Uterus (tissue), 4 donors: ENCODE data around the gene CCDC91. TPM values are rescaled to one million over a fixed set of nuclear protein-coding genes. Genes with fewer than 3 reads are reported as not detected.
A peak's percentile ranks its signal among the peaks of the same experiment; 100 is the strongest.
"Not testable (repeated sequence)": the region's sequence is repeated elsewhere in the genome, so short reads cannot be mapped to it uniquely, and the experiment has no call there.

Source experiments
- DNase-seq, 2 donors: peaks; one replicate each; pipeline ENCODE4 v3.0.0-alpha.2; 2019 to 2020
- H3K27ac ChIP-seq, 2 donors: fragments of 200-600 bp; sonication (generic); 1 replicate in 1 of 2; 2 replicates in 1 of 2; pipeline ENCODE4 v1.5.1; 2016 to 2018
- H3K27me3 ChIP-seq, 2 donors: fragments of 200-600 bp; sonication (generic); one replicate each; pipeline ENCODE4 v1.5.1; 2018 to 2019; ENCODE audit warnings: control low read depth in 1 of 2
- H3K36me3 ChIP-seq, 2 donors: fragments of 200-600 bp; sonication (generic); one replicate each; pipeline ENCODE4 v1.5.1; 2019; ENCODE audit warnings: control low read depth in 1 of 2
- H3K4me1 ChIP-seq, 2 donors: fragments of 200-600 bp; sonication (generic); one replicate each; pipeline ENCODE4 v1.5.1; 2018 to 2019; ENCODE audit warnings: control low read depth in 1 of 2
- H3K4me3 ChIP-seq, 2 donors: fragments of 200-600 bp; sonication (generic); 1 replicate in 1 of 2; 2 replicates in 1 of 2; pipeline ENCODE4 v1.5.1; 2018 to 2019; ENCODE audit warnings: mild to moderate bottlenecking in 1 of 2
- H3K9me3 ChIP-seq, 2 donors: fragments of 200-600 bp; sonication (generic); one replicate each; pipeline ENCODE4 v1.5.1; 2019; ENCODE audit warnings: control low read depth in 1 of 2
- POLR2A ChIP-seq, 2 donors: fragments of 450-650 bp; IDR thresholded peaks; one replicate each; pipeline ENCODE4 v1.6.1; 2016; ENCODE audit warnings: antibody characterized with exemption in 2 of 2, mild to moderate bottlenecking in 1 of 2, moderate library complexity in 1 of 2
- intact Hi-C: fragments of 100-400 bp; cut with DNase I; formaldehyde crosslinking; loops from one replicate; pipeline ENCODE4 v1.15.1; 2023; ENCODE audit warnings: low total_unique reads
- total RNA-seq, 4 donors: library from RNA; depleted of rRNA in 3 of 4; stranded (reverse); fragments of >200 nt in 3 of 4; gene quantifications; one replicate each; pipeline versions ENCODE4 v1.1.0 to v1.2.4, GENCODE V29; 2014 to 2023
- TF ChIP-seq, protein P1 (sequence below), 4 experiments: fragments of 200-600 bp in 2 of 4; fragments of 450-650 bp in 2 of 4; sonication (generic) in 2 of 4; IDR thresholded peaks; one replicate each; pipeline ENCODE4 v1.5.1; 2016 to 2019; ENCODE audit warnings: antibody characterized with exemption in 4 of 4, mild to moderate bottlenecking in 2 of 4, moderate library complexity in 1 of 4
- donor health status: DM: yes; HTN: yes; CAD: no.

CCDC91 gene
- total RNA-seq, 4 donors from 2014 or later, result 24.7 to 49.7 (median 41.0) TPM

DNA sequence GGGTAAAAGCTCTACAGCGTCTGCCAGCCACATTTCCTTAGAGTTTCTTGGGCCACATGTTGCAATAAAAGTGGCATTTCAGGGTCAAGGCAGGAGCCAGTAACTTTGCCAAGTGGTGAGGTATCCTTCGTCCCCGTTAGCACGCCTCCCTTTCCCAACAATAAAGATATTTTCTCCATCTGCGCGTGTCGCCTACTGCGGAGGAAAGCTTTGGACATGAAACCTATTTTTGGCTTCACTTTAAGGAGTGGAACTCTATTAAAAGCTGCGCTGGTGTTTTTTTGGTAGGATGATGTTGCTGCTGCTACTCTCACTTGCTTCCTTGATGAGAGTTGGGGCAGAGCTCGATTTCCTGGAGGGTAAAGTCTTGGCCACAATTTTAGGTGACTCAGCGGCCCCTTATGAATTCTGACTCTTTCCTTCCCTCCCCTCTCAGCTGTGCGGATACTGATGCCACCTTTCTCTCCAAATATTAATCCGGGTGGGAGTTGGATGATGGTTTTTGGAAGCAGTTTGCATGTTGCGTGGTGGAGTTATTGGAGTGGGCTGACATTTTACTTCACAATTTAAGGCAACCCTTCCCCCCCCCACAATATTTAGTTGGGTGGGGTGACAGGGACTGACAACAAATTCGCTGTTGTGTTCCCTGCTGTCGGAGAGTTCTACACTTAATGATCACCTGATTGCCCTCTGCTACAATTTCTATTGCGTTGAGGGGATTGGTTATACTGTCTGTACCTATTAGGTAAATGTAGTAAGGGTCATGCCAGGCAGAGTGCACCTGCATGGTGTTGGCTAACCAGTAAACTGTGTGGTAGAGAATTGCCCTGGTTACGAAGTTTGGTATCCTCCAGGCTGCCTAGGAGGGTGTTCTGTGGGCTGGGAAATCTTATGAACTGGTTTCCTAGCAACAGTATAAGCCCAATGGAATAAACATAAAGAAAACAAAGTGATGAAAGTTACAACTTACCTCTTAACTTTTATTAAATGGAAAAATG, 1.1 kb downstream of the CCDC91 start:
- H3K9me3 ChIP-seq, result no peaks in the 10 kb centered on the region
- no peaks in the 10 kb centered on the region for H3K27me3 ChIP-seq
- H3K27ac ChIP-seq, result peak overlapping the region; percentile 96 to 98
- no peak for DNase-seq
- H3K36me3 ChIP-seq, result no peaks in the 10 kb centered on the region
- TF ChIP-seq, protein P1, sequence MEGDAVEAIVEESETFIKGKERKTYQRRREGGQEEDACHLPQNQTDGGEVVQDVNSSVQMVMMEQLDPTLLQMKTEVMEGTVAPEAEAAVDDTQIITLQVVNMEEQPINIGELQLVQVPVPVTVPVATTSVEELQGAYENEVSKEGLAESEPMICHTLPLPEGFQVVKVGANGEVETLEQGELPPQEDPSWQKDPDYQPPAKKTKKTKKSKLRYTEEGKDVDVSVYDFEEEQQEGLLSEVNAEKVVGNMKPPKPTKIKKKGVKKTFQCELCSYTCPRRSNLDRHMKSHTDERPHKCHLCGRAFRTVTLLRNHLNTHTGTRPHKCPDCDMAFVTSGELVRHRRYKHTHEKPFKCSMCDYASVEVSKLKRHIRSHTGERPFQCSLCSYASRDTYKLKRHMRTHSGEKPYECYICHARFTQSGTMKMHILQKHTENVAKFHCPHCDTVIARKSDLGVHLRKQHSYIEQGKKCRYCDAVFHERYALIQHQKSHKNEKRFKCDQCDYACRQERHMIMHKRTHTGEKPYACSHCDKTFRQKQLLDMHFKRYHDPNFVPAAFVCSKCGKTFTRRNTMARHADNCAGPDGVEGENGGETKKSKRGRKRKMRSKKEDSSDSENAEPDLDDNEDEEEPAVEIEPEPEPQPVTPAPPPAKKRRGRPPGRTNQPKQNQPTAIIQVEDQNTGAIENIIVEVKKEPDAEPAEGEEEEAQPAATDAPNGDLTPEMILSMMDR (IDR thresholded peaks at IDR 0.05), result no peak
- TF ChIP-seq POLR2A (IDR thresholded peaks at IDR 0.05), result no peak
- H3K4me3 ChIP-seq, result peak overlapping the region; percentile 78 to 93
- intact Hi-C loops, result no loop called here
- H3K4me1 ChIP-seq, result no peaks in the 10 kb centered on the region

DNA sequence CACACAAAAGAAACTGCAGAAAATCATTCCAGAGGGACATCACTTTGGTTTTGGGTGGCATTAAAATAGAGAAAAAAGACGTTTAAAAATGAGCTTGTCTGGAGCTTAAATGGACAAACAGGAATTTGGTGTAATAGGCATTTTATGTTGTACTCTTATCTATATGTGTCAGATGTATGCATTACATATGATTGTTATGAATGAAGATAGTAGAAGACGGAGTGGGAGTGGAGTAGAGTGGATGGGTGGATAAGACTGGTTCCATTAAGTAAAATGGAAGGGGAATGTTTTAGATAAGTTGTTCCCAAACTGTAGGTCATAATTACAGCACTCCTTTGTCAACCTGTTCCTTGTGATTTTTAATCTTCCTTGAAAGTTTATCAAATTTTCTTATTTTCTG, 1.9 kb downstream of the CCDC91 start:
- no peaks in the 10 kb centered on the region for H3K36me3 ChIP-seq
- intact Hi-C loops, result no loop called here
- no peak overlapping the region for H3K4me3 ChIP-seq
- no peaks in the 10 kb centered on the region for H3K4me1 ChIP-seq
- no peaks in the 10 kb centered on the region for H3K9me3 ChIP-seq
- H3K27ac ChIP-seq, result peak overlapping the region; percentile 96 to 98
- no peak for DNase-seq
- no peaks in the 10 kb centered on the region for H3K27me3 ChIP-seq
- TF ChIP-seq, protein P1 (IDR thresholded peaks at IDR 0.05), result no peak
- no peak for TF ChIP-seq POLR2A (IDR thresholded peaks at IDR 0.05)

DNA sequence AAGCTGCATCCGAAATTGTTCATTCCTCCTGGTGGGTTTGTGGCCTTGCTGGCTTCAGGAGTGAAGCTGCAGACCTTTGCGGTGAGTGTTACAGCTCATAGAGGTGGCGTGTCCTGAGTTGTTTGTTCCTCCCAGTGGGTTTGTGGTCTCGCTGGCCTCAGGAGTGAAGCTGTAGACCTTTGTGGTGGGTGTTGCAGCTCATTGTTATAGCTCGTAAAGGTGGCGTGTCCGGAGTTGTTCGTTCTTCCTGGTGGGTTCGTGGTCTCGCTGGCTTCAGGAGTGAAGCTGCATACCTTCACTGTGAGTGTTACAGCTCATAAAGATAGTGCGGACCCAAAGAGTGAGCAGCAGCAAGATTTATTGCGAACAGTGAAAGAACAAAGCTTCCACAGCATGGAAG, 4.4 kb downstream of the CCDC91 start:
- H3K36me3 ChIP-seq, H3K27me3 ChIP-seq, H3K27ac ChIP-seq, intact Hi-C loops, H3K9me3 ChIP-seq, DNase-seq, H3K4me1 ChIP-seq, H3K4me3 ChIP-seq: not testable (repeated sequence)

DNA sequence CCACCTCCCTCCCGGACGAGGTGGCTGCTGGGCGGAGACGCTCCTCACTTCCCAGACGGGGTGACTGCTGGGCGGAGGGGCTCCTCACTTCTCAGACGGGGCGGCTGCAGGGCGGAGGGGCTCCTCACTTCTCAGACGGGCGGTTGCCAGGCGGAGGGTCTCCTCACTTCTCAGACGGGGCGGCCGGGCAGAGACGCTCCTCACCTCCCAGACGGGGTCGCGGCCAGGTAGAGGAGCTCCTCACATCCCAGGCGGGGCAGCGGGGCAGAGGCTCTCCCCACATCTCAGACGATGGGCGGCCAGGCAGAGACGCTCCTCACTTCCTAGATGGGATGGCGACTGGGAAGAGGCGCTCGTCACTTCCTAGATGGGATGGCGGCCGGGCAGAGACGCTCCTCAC, 10.9 kb downstream of the CCDC91 start:
- DNase-seq, H3K36me3 ChIP-seq, H3K4me3 ChIP-seq, H3K4me1 ChIP-seq, intact Hi-C loops, H3K9me3 ChIP-seq, H3K27ac ChIP-seq, H3K27me3 ChIP-seq: not testable (repeated sequence)

DNA sequence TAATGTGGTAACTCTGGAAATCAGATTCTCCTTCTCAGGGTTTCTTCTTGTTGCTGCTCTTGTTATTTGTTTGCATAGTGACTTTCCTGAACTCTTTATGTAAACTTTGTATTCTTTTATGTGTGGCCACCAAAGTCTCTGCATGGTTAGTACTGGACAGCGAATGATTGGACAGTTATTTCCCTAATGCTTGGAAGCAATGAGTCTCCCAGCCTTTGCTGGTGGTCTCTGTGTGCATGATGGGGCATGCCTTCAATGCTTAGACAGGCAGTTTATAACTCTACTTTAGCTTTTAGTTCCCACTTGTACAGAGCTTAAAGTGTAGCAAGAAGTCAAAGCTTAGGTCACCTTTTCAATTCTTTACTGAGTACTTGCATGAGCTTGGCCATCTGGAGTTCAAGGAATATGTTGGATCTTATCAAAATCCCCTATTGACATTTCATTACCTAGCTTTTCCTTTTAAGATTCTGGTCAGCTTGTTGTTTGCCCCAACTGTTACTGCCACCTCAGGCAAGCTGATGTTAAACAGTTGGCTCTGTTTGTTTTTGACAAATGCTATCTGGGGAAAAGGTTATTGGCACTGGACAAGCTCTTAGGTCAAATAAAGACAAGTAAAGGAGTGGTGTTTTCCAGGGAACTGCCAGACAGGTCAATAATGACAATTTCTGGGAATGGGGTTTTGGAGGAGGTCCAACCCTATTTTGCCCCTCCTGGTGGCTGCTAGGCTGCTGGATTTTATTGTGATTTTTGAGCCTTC, 12.3 kb downstream of the CCDC91 start:
- no peak for TF ChIP-seq POLR2A (IDR thresholded peaks at IDR 0.05)
- TF ChIP-seq, protein P1 (IDR thresholded peaks at IDR 0.05), result no peak
- no peaks in the 10 kb centered on the region for H3K27me3 ChIP-seq
- no peaks in the 10 kb centered on the region for H3K36me3 ChIP-seq
- DNase-seq, result no peak
- intact Hi-C loops, result no loop called here
- H3K4me1 ChIP-seq, result no peaks in the 10 kb centered on the region
- no peak overlapping the region for H3K4me3 ChIP-seq
- H3K27ac ChIP-seq, result no peak overlapping the region
- no peaks in the 10 kb centered on the region for H3K9me3 ChIP-seq

DNA sequence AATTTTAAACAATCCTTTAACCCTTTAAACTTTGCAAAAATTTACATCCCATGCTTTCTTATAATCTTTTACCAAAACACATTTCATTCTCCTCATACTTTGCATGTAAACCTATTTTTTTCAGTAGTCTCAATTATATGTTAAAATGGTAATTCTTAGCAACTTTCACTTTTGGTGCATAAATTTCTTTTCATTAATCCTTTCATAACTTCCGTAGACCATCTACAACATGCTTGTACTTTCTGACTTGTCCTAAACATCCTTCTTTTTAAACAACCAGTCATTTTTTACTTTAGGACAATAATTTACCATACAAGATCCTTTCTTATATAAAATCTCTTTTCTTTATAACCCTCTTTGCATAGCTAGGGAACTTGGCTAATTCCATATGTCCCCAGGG, 19.5 kb downstream of the CCDC91 start:
- no peaks in the 10 kb centered on the region for H3K27me3 ChIP-seq
- no peak for DNase-seq
- intact Hi-C loops, result no loop called here
- no peak overlapping the region for H3K4me3 ChIP-seq
- H3K27ac ChIP-seq, result no peak overlapping the region
- H3K36me3 ChIP-seq, result no peaks in the 10 kb centered on the region
- H3K4me1 ChIP-seq, result no peaks in the 10 kb centered on the region
- TF ChIP-seq POLR2A (IDR thresholded peaks at IDR 0.05), result no peak
- TF ChIP-seq, protein P1 (IDR thresholded peaks at IDR 0.05), result no peak
- no peaks in the 10 kb centered on the region for H3K9me3 ChIP-seq
